Measurements from ENCODE around the gene ASAH2. TPM values are rescaled to one million over a fixed set of nuclear protein-coding genes. Genes with fewer than 3 reads are reported as not detected.
"Not testable (repeated sequence)": the region's sequence is repeated elsewhere in the genome, so short reads cannot be mapped to it uniquely, and the experiment has no call there.

ASAH2 gene
- total and polyA plus RNA-seq, 7 donors = under 0.01 to 4.9 (median 0.41) TPM; not detected in 1

DNA sequence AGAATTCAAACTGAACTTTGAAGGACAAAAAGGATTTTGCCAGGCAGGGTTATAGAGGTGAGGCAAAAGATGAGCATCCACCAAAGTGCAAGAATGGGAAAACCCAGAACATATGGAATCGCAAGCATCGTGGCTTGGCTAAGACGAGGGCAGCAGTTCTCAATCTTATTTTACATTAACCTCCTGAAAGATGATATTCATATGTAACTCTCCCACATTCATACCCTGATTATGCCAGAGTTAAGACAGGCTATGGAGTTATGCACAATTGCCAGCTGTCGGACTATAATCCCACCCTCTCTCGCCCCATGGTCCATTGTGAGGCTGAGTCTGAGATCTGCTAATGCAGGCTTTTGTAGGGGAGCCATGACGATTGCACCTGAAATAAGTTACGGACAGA lies 21.2 kb upstream of the ASAH2 start:
- H3K9me3 ChIP-seq = no peaks in the 10 kb centered on the region
- intact Hi-C loops (cut with DNase I) = no loop called here
- 92 to 94% methylated on average over 7 of the region's 7 CpGs for WGBS, 2 donors
- H3K4me1 ChIP-seq = no peaks in the 10 kb centered on the region
- H3K4me3 ChIP-seq = no peak overlapping the region
- no peaks in the 10 kb centered on the region for H3K27me3 ChIP-seq
- no peak overlapping the region for H3K27ac ChIP-seq
- H3K36me3 ChIP-seq = no peaks in the 10 kb centered on the region
- DNase-seq = no peak
- no peak for TF ChIP-seq POLR2AphosphoS5 (IDR thresholded peaks at IDR 0.05)
- TF ChIP-seq, protein P1, sequence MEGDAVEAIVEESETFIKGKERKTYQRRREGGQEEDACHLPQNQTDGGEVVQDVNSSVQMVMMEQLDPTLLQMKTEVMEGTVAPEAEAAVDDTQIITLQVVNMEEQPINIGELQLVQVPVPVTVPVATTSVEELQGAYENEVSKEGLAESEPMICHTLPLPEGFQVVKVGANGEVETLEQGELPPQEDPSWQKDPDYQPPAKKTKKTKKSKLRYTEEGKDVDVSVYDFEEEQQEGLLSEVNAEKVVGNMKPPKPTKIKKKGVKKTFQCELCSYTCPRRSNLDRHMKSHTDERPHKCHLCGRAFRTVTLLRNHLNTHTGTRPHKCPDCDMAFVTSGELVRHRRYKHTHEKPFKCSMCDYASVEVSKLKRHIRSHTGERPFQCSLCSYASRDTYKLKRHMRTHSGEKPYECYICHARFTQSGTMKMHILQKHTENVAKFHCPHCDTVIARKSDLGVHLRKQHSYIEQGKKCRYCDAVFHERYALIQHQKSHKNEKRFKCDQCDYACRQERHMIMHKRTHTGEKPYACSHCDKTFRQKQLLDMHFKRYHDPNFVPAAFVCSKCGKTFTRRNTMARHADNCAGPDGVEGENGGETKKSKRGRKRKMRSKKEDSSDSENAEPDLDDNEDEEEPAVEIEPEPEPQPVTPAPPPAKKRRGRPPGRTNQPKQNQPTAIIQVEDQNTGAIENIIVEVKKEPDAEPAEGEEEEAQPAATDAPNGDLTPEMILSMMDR (IDR thresholded peaks at IDR 0.05) = no peak
- no peak for TF ChIP-seq EP300 (IDR thresholded peaks at IDR 0.05)

DNA sequence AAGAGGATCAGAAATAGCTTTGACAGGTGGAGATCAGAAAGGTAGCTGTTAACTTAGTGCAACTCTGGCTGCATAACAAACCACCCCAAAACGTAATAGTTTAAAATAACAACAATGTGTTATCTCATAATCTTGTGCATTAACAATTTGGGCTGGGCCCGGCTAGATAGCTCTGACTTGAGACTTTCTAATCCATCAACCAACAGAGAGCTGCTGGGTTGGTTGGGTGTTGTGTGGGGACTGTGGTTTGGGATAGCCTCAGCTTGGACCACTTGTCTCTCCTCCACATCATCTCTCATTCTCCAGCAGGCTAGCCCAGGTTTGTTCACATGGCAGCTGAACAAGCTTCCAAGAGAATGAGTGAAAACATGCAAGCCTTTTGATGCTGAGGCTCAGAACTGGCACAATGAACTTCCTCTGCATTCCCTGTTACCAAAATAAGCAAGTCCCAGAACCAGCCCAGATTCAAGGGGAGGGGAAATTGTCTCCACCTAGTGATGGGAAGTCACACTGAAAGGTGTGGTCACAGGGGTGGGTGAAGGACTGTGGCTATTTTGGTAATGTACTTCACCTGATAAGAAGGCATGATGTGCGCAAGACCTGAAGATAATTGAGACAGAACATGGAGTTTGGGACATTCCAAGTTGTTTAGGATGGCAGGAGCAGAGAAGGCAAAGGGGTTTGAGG lies 20.4 kb upstream of the ASAH2 start:
- no peak for DNase-seq
- no peak for TF ChIP-seq POLR2AphosphoS5 (IDR thresholded peaks at IDR 0.05)
- TF ChIP-seq EP300 (IDR thresholded peaks at IDR 0.05) = no peak
- TF ChIP-seq, protein P1 (IDR thresholded peaks at IDR 0.05) = no peak
- TF ChIP-seq POLR2A (IDR thresholded peaks at IDR 0.05) = no peak
- intact Hi-C loops (cut with DNase I) = no loop called here
- WGBS, 2 donors = 72 to 84% methylated on average over 3 of the region's 3 CpGs
- H3K27ac ChIP-seq = no peak overlapping the region
- H3K4me3 ChIP-seq = no peak overlapping the region
- H3K4me1 ChIP-seq = no peaks in the 10 kb centered on the region
- no peaks in the 10 kb centered on the region for H3K9me3 ChIP-seq
- H3K36me3 ChIP-seq = no peaks in the 10 kb centered on the region
- H3K27me3 ChIP-seq = no peaks in the 10 kb centered on the region

DNA sequence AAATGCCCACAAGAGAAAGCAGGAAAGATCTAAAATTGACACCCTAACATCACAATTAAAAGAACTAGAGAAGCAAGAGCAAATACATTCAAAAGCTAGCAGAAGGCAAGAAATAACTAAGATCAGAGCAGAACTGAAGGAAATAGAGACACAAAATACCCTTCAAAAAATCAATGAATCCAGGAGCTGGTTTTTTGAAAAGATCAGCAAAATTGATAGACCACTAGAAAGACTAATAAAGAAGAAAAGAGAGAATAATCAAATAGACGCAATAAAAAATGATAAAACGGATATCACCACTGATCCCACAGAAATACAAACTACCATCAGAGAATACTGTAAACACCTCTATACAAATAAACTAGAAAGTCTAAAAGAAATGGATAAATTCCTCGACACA lies 16.6 kb upstream of the ASAH2 start:
- H3K9me3 ChIP-seq; H3K4me1 ChIP-seq; DNase-seq; H3K4me3 ChIP-seq; H3K27me3 ChIP-seq; H3K36me3 ChIP-seq; H3K27ac ChIP-seq; intact Hi-C loops (cut with DNase I): not testable (repeated sequence)
- 87 to 90% methylated on average over 3 of the region's 3 CpGs for WGBS, 2 donors

DNA sequence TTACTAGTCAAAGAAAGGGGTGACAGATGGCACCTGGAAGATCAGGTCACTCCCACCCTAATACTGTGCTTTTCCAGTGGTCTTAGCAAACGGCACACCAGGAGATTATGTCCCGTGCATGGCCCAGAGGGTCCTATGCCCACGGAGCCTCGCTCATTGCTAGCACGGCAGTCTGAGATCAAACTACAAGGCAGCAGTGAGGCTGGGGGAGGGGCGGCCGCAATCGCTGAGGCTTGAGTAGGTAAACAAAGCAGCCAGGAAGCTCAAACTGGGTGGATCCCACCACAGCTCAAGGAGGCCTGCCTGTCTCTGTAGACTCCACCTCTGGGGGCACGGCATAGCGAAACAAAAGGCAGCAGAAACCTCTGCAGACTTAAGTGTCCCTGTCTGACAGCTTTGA lies 11.3 kb upstream of the ASAH2 start:
- H3K36me3 ChIP-seq; H3K27me3 ChIP-seq; H3K9me3 ChIP-seq; intact Hi-C loops (cut with DNase I); H3K4me3 ChIP-seq; H3K4me1 ChIP-seq; DNase-seq; H3K27ac ChIP-seq: not testable (repeated sequence)
- 67 to 88% methylated on average over 10 of the region's 10 CpGs for WGBS, 2 donors

DNA sequence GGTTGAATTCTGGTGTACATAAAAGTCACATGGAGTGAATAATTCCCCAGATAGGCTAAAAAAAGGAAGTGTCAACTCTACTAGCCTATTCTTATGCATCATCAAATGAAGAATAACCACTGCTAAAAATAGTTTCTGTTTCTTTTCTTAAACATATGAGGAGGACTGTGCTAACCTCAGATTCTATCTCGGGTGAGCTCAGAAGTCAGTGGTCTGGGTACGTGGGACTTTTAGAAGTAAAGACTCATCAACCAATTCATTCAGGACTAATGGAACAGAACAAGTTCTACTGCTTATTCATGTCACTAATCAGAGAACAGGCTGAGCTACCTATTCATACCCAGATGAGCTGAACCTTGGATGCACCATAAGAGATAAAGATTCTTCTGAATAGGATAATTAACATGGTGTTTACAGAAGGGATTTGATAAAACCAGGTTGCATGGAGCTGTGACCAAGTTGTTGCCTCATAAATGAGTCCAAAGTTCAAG lies 9.5 kb upstream of the ASAH2 start:
- intact Hi-C loops (cut with DNase I) = no loop called here
- TF ChIP-seq EP300 (IDR thresholded peaks at IDR 0.05) (no peak), POLR2A (IDR thresholded peaks at IDR 0.05) (no peak), POLR2AphosphoS5 (IDR thresholded peaks at IDR 0.05) (no peak)
- TF ChIP-seq, protein P1 (IDR thresholded peaks at IDR 0.05) = no peak
- WGBS, 2 donors = 30 to 54% methylated on average over 2 of the region's 2 CpGs
- Histone ChIP-seq H3K4me1 (no peaks in the 10 kb centered on the region), H3K9me3 (no peaks in the 10 kb centered on the region), H3K36me3 (no peaks in the 10 kb centered on the region), H3K4me3 (no peak overlapping the region), H3K27me3 (no peaks in the 10 kb centered on the region), H3K27ac (no peak overlapping the region)
- no peak for DNase-seq

DNA sequence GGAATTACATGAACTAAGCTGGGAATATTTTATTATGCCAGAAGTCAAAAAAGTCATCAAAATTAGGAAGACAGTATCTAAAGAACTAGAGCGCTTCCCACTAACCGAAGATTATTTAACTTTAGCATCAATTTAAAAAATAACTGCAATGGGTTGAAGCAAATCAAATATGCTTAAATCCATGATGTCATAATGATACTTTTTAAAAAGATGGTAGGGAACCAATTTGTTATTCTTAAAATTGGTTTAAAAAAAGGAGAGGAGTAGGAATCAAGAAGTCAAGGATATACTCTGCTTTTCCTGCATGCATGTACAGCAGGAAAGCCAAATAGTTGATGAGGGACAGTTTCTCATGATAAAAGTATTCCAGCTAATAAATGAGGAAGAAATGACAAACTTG lies 3.2 kb upstream of the ASAH2 start:
- 49 to 80% methylated on average over 2 of the region's 2 CpGs for WGBS, 2 donors
- H3K36me3 ChIP-seq = no peaks in the 10 kb centered on the region
- no peak overlapping the region for H3K27ac ChIP-seq
- no peaks in the 10 kb centered on the region for H3K4me1 ChIP-seq
- no peaks in the 10 kb centered on the region for H3K9me3 ChIP-seq
- DNase-seq = no peak
- TF ChIP-seq EP300 (IDR thresholded peaks at IDR 0.05) (no peak), POLR2A (IDR thresholded peaks at IDR 0.05) (no peak), POLR2AphosphoS5 (IDR thresholded peaks at IDR 0.05) (no peak)
- TF ChIP-seq, protein P1 (IDR thresholded peaks at IDR 0.05) = no peak
- H3K27me3 ChIP-seq = no peaks in the 10 kb centered on the region
- intact Hi-C loops (cut with DNase I) = no loop called here
- no peak overlapping the region for H3K4me3 ChIP-seq
